HG03521 (cell line): ENCODE measurements around the gene ERBB2.

Experiments
- ATAC-seq: cut with Tn5 transposase; IDR thresholded peaks from one replicate; pipeline ENCODE4 v1.9.1; 2021; ENCODE audit warnings: mild to moderate bottlenecking, moderate library complexity; ENCODE audit not compliant: unreplicated experiment

The ERBB2 gene

GRCh38 chr17:39699818-39700147 lies at the start of gene ERBB2:
Gene ERBB2, plus strand, starts transcription at chr17:39700064. Its CDS starts 175 bp downstream, at chr17:39700239.
- no peak for ATAC-seq

GRCh38 chr17:39650121-39650579 lies 49.7 kb upstream of the ERBB2 start:
- ATAC-seq, result no peak

- ATAC-seq, result no peak
Observed at GRCh38 chr17:39651923-39652586, 47.8 kb upstream of the ERBB2 start.

DNA sequence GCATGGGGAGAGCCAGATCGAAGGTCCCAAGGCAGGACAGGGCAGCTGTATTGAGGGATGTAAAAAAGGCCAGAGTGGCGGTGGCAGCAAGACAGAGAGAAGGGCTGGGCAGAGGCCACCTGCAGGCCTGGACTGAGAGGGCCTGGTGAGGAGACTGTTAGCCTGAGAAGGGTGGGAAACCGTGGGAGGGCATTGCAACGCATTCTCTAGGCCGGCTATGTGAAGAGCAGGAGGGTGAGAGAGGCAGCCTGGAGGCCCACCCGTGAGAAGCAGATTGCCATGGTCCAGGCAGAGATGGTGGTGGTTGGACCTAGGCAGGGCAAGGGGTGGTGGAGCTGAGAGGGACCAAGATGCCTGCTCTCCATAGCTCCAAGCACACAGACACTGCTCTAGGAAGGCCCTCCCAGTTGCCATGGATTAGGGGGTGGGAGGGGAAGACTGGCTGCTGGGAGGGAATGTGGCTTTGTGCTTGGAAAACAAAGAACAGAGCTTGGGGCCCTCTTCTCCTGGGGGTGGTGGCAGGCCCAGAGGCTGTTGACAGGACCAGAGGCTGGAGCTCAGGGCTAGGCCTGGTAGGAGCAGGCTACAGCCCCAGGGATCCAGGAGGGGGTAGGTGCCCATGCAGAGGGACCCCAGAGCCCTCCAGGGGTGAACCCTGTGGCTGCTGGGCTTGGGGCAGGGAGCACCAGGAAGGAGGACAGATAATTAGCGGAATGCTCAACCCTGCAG lies 47.1 kb upstream of the ERBB2 start:
- no peak for ATAC-seq

DNA sequence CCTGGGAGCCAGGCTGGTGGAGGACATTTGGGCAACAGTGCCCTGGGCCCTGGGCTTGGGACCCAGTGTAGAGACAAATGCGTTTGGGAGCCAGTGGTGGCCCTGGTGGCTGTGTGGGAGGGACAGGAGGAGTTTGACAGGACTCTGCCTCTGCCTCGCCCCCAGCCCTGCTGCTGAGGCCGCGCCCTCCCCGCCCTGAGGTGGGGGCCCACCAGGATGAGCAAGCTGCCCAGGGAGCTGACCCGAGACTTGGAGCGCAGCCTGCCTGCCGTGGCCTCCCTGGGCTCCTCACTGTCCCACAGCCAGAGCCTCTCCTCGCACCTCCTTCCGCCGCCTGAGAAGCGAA lies 46.6 kb upstream of the ERBB2 start:
- ATAC-seq, result no peak

- no peak for ATAC-seq
Observed at GRCh38 chr17:39653662-39654331, 46.1 kb upstream of the ERBB2 start.

DNA sequence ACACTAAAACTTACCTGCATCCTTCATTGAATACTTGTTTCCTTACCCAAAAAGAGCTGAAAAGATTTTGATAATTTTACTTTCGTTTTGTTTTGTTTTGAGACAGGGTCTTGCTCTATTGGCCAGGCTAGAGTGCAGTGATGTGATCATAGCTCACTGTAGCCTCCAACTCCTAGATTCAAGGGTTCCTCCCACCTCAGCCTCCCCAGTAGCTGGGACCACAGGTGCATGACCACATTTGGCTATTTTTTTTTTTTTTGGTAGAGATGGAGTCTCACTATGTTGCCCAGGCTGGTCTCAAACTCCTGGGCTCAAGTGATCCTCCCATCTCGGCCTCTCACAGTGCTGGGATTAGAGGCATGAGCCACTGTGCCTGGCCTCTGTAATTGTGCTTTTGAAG lies 44.8 kb upstream of the ERBB2 start:
- no peak for ATAC-seq

GRCh38 chr17:39658346-39658745 lies 41.5 kb upstream of the ERBB2 start:
- ATAC-seq, result no peak

DNA sequence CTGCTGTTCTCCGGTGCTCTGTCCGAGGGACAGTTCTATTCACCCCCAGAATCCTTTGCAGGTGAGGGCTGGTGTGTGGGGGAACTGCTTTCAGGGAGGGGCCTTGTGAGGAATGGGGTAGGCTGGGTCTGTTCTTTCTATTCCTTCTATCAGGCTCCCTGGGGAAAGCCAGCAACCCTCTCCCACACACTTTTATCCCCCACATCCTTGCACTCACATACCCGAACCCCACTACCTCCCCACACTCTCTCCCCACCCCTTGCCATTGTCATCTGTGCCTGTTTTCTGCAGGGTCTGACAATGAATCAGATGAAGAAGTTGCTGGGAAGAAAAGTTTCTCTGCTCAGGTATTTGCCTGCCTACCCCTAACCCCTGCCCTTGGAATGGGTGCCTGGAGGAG lies 41.1 kb upstream of the ERBB2 start:
- ATAC-seq, result no peak

DNA sequence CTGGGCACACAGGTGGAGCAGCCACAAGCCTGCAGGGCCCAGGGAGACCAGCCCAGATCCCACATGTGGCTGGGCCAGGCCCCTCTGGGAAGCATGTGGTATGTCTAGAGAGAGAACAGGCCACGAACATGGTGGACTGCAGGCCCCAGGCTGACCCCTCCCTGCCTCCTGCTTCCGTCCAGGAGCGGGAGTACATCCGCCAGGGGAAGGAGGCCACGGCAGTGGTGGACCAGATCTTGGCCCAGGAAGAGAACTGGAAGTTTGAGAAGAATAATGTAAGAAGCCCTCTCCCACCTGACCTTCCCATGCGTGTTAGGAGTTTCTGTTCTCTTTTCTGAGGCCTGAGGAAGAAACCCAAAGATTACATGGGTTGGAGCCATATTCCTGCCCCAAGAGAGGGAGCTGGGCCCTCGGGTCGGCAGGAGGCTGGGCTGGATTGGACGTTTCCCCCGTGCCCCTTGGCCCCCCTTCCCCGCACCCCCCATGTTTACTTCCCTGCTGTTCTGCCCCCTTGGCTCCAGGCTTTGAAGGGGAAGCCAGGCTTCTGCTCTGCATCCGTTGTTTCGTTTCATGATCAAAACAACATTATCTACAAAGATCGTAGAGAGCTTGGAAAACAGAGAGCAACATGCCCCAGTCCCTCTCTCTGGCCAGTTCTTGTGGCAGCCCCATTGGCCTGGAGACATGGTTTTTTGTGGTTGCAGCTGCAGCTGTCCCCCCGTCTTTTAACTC lies 40.4 kb upstream of the ERBB2 start:
- ATAC-seq, result no peak

DNA sequence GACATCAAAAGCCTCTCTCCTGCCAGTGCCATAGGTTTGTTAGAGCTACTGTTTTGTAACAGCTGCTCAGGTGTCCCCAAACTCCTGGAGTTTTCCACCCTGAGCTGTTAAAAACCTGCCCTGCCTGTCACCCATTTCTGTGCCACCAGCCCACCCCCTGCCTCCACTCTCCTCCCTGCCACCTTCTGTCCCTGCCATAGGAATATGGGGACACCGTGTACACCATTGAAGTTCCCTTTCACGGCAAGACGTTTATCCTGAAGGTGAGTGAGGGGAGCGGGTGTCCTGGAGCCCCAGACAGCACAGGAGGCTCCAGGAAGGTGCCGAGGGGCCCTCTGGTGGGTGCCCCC lies 39.9 kb upstream of the ERBB2 start:
- no peak for ATAC-seq

- ATAC-seq, result no peak
Observed at GRCh38 chr17:39660397-39661385, 39.2 kb upstream of the ERBB2 start.

DNA sequence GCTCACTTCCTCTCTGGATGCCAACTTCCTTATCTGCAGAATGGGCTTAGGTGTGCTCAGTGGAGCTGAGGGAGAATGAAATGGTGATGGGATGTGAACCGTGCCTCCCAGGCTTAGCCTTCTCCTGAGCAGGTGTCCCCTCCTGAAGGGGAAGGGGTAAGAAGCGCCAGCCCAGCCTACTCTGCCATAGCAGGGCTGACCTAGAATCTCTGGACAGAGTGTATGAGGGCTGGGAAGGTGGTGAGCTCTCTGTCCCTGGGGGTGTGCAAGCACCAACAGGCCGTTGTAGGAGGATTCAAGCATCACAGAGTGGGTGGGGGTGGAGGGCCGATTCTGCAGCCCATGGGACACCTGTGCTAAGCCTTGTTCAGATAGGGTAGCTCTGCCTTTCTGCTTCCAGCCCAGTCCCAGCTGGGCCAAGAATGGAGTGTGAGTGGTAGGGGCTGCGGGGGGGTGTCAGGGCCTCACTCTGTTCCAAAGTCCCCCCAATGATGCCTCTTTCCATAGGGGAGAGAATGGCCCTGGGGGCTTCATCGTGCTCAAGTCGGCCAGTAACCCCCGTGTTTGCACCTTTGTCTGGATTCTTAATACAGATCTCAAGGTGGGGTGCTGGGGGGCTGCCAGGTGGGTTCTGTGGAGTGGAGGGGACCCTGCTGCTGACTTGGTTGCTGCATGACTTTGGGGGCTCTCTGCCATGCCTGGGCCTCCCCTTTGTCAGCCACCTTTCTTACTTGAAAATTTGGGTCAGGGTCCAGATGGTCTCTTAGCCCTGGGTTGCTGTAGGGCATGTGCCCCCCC lies 37.9 kb upstream of the ERBB2 start:
- no peak for ATAC-seq

- ATAC-seq, result no peak
Observed at GRCh38 chr17:39662551-39663339, 37.1 kb upstream of the ERBB2 start.

- ATAC-seq, result no peak
Observed at GRCh38 chr17:39663340-39663687, 36.5 kb upstream of the ERBB2 start.

- ATAC-seq, result no peak
Observed at GRCh38 chr17:39663688-39664580, 35.9 kb upstream of the ERBB2 start.

DNA sequence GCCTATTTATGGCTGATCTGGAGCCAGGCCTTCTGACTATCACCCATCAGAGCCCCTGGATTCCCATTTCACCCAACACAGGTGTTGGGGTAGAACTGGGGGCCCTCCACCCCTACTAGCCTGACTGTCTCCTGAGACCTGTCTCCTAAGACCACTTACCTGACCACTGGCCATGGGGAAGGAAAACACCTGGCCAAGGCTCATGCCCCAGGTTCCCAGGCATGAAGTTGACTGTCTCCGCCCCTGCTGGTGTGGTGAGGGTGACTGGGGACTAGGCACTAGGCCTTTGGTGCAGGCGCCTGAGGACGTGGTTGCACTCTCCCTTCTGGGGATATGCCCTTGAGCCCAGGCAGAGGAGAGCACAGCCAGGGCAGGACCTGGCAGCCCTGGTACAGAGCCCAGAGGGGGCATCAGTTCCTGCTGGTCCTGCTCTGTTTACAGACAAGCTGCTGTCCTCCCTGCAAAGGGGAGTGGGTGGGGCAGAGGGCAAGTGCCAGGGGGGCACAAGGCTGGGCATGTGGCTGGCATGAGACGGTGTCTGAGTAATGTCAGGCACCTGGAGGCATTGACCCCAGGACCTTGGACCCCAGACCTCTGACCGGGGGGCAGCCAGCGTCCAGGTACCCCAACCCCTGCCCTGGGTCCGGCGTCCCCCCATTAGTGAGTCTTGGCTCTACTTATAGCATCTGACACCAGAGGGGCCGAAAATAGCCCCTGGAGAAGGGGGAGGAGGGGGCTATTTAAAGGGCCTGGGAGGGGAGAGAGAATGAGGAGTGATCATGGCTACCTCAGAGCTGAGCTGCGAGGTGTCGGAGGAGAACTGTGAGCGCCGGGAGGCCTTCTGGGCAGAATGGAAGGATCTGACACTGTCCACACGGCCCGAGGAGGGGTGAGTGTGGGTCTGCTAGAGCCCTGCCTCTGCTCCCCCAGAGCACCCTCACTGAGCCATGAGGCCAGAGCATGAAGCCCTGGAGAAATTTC lies 35.0 kb upstream of the ERBB2 start, which contains the start of gene TCAP:
TSS of gene TCAP (plus strand) at position 769 of the 981 bp plus-strand sequence. CDS start at position 780, 11 bp downstream.
- ATAC-seq, result no peak
